Trophoblast cell (in vitro differentiated cells and primary cell): ENCODE results near the gene TM7SF3.

Experiments
- DNase-seq, 2 donors: peaks; one replicate each; pipeline ENCODE4 v3.0.0-alpha.2; 2016
- H2AFZ ChIP-seq: 2 replicates; pipeline ENCODE4 v1.6.1; 2013; ENCODE audit warnings: low read length, moderate library complexity, mild to moderate bottlenecking; ENCODE audit not compliant: insufficient read depth, poor library complexity
- H2AK5ac ChIP-seq: 2 replicates; pipeline ENCODE4 v1.6.1; 2013; ENCODE audit warnings: mild to moderate bottlenecking, low read length
- H2BK120ac ChIP-seq: 2 replicates; pipeline ENCODE4 v1.6.1; 2013; ENCODE audit warnings: low read length, mild to moderate bottlenecking, moderate library complexity; ENCODE audit not compliant: insufficient read depth, poor library complexity
- H2BK12ac ChIP-seq: 2 replicates; pipeline ENCODE4 v1.6.1; 2013; ENCODE audit warnings: mild to moderate bottlenecking, low read length, moderate library complexity
- H2BK5ac ChIP-seq: 2 replicates; pipeline ENCODE4 v1.6.1; 2013; ENCODE audit warnings: low read length, low read depth, moderate library complexity, mild to moderate bottlenecking; ENCODE audit not compliant: poor library complexity
- H3K14ac ChIP-seq: 2 replicates; pipeline ENCODE4 v1.6.1; 2013; ENCODE audit warnings: mild to moderate bottlenecking, low read length
- H3K18ac ChIP-seq: 2 replicates; pipeline ENCODE4 v1.6.1; 2013; ENCODE audit warnings: mild to moderate bottlenecking, low read length
- H3K23ac ChIP-seq: 2 replicates; pipeline ENCODE4 v1.6.1; 2013; ENCODE audit warnings: low read length
- H3K27ac ChIP-seq: 2 replicates; pipeline ENCODE4 v1.5.1; 2013; ENCODE audit warnings: low read depth, mild to moderate bottlenecking, inconsistent platforms, low read length, moderate library complexity
- H3K27me3 ChIP-seq: 2 replicates; pipeline ENCODE4 v1.6.1; 2013; ENCODE audit warnings: inconsistent platforms, mild to moderate bottlenecking, low read length, moderate library complexity; ENCODE audit not compliant: insufficient read depth
- H3K36me3 ChIP-seq, 2 experiments: 1 replicate in 1 of 2; 2 replicates in 1 of 2; pipeline ENCODE4 v1.6.1; 2013; ENCODE audit warnings: low read length in 2 of 2, mild to moderate bottlenecking in 2 of 2, moderate library complexity in 1 of 2; ENCODE audit not compliant: insufficient read depth in 2 of 2, control insufficient read depth in 1 of 2
- H3K4ac ChIP-seq: 2 replicates; pipeline ENCODE4 v1.6.1; 2013; ENCODE audit warnings: low read depth, mild to moderate bottlenecking, low read length, moderate library complexity
- H3K4me1 ChIP-seq, 2 experiments: 1 replicate in 1 of 2; 2 replicates in 1 of 2; pipeline ENCODE4 v1.6.1; 2013; ENCODE audit warnings: low read length in 2 of 2, mild to moderate bottlenecking in 2 of 2, moderate library complexity in 1 of 2; ENCODE audit not compliant: insufficient read depth in 2 of 2, control insufficient read depth in 1 of 2
- H3K4me2 ChIP-seq: 2 replicates; pipeline ENCODE4 v1.6.1; 2013; ENCODE audit warnings: inconsistent platforms, mild to moderate bottlenecking, low read length, moderate library complexity
- H3K4me3 ChIP-seq: 2 replicates; pipeline ENCODE4 v1.5.1; 2013; ENCODE audit warnings: mild to moderate bottlenecking, low read depth, low read length, inconsistent platforms
- H3K79me1 ChIP-seq: one replicate; pipeline ENCODE4 v1.6.1; 2013; ENCODE audit warnings: low read length
- H3K79me2 ChIP-seq: 2 replicates; pipeline ENCODE4 v1.6.1; 2013; ENCODE audit warnings: low read length, mild to moderate bottlenecking; ENCODE audit not compliant: control insufficient read depth, insufficient read depth, poor library complexity
- H3K9ac ChIP-seq: 2 replicates; pipeline ENCODE4 v1.6.1; 2013; ENCODE audit warnings: mild to moderate bottlenecking, low read length
- H3K9me3 ChIP-seq: 2 replicates; pipeline ENCODE4 v1.6.1; 2013; ENCODE audit warnings: low read depth, mild to moderate bottlenecking, control low read depth, inconsistent platforms, low read length; ENCODE audit not compliant: insufficient read depth
- H4K12ac ChIP-seq: 2 replicates; pipeline ENCODE4 v1.6.1; 2013; ENCODE audit warnings: low read depth, mild to moderate bottlenecking, low read length, moderate library complexity
- H4K8ac ChIP-seq: 2 replicates; pipeline ENCODE4 v1.6.1; 2013; ENCODE audit warnings: low read depth, mild to moderate bottlenecking, low read length, moderate library complexity
- H4K91ac ChIP-seq: one replicate; pipeline ENCODE4 v1.6.1; 2013; ENCODE audit warnings: low read depth, mild to moderate bottlenecking, low read length, moderate library complexity
- WGBS: extraction: QIAGEN DNeasy Blood & Tissue Kit; methylation state at CpG from one replicate; pipeline ENCODE4 v1.1.7; 2013; ENCODE audit warnings: missing lambda C conversion rate; ENCODE audit not compliant: insufficient read length, insufficient coverage; ENCODE audit errors: extremely low coverage; 5-methylcytosine and 5-hydroxymethylcytosine counted together

TM7SF3 gene

DNA sequence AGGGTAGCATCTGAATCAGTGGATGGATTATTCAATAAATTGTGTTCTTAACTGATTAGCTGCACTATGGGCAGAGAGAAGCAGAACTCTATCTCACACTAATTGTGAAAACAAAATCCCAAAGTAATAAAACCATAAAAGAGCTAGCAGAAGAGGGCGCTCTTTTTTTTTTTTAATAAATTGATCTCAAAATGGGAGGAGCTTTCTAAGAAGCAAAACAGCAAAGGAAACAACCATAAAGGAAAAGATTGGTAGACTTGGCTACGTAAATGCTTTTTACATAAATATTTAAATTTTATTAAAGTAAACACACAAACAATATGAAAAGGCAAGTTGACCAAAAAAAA lies 1.5 kb upstream of the TM7SF3 start:
- no peaks in the 10 kb centered on the region for H3K36me3 ChIP-seq
- no CpG with 5 or more reads among the region's 2 CpGs for WGBS
- no peak overlapping the region for H2AK5ac ChIP-seq
- no peak overlapping the region for H2BK12ac ChIP-seq
- H3K18ac ChIP-seq: no peak overlapping the region
- H3K14ac ChIP-seq: no peak overlapping the region
- no peak overlapping the region for H3K4ac ChIP-seq
- peaks cover 2 to 6% of the 10 kb centered on the region in 2 experiments for H3K4me1 ChIP-seq
- no peaks in the 10 kb centered on the region for H3K9me3 ChIP-seq
- peak in 1 of 2 donors; percentile 42 for DNase-seq
- no peak overlapping the region for H3K4me3 ChIP-seq
- no peak overlapping the region for H3K9ac ChIP-seq
- no peak overlapping the region for H4K91ac ChIP-seq
- H3K27ac ChIP-seq: no peak overlapping the region
- no peak overlapping the region for H4K12ac ChIP-seq
- no peak overlapping the region for H2AFZ ChIP-seq
- H3K23ac ChIP-seq: no peak overlapping the region
- no peak overlapping the region for H2BK120ac ChIP-seq
- H3K79me1 ChIP-seq: peaks cover 2% of the 10 kb centered on the region
- no peak overlapping the region for H3K4me2 ChIP-seq
- H2BK5ac ChIP-seq: no peak overlapping the region
- no peak overlapping the region for H4K8ac ChIP-seq
- no peaks in the 10 kb centered on the region for H3K27me3 ChIP-seq
- no peaks in the 10 kb centered on the region for H3K79me2 ChIP-seq

DNA sequence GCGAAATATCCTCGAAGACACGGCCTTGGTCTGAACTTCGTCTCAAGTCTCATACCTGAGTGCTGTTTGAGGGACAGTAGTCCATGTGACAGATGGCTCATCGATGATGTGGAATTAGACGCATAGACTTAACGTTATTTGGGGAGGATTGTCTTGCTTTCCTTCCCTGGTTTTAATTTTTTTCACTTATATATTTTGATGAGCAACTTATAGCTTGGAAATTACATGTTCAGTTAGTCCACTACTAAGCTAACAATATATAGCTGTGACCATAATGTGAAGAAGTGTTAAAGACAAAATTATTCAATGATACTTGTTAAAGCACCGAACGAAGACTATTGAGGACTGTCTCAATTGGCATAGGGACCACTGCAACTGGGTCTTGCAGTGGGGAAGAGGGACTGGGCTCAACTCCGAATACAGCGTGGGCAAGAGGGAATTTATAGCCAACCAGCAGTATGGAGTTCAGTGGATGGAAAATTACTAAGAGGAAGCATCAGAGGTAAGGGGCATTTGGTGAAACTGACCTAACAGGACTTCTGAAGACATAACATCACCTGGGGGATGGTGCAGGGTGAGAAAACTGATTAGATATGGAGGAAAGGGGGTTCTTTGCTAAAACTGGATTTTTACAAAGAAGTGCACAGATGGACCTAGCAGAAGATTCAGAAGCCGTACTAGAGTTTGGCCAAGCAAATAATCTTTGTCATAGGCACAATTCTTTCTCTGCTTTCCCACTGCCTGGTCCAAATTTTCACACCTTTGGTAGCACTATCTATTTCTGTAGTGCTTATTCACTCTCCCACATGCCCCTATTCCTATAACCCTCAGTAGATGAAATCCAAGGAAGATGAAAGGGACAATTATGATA lies 910 bp upstream of the TM7SF3 start:
- no peak overlapping the region for H2BK120ac ChIP-seq
- H3K14ac ChIP-seq: no peak overlapping the region
- H2BK5ac ChIP-seq: peak overlapping the region; percentile 37
- DNase-seq: peak in 1 of 2 donors; percentile 42
- peak overlapping the region; percentile 72 for H4K8ac ChIP-seq
- no peak overlapping the region for H3K9ac ChIP-seq
- no CpG with 5 or more reads among the region's 12 CpGs for WGBS
- H2BK12ac ChIP-seq: no peak overlapping the region
- no peaks in the 10 kb centered on the region for H3K36me3 ChIP-seq
- H3K27ac ChIP-seq: no peak overlapping the region
- no peak overlapping the region for H3K18ac ChIP-seq
- H3K4ac ChIP-seq: no peak overlapping the region
- no peak overlapping the region for H3K4me3 ChIP-seq
- H2AFZ ChIP-seq: peak overlapping the region; percentile 67
- no peaks in the 10 kb centered on the region for H3K79me2 ChIP-seq
- peaks cover 2 to 6% of the 10 kb centered on the region in 2 experiments for H3K4me1 ChIP-seq
- no peak overlapping the region for H4K91ac ChIP-seq
- no peak overlapping the region for H4K12ac ChIP-seq
- H3K9me3 ChIP-seq: no peaks in the 10 kb centered on the region
- H3K27me3 ChIP-seq: no peaks in the 10 kb centered on the region
- no peak overlapping the region for H3K23ac ChIP-seq
- H3K4me2 ChIP-seq: peak overlapping the region; percentile 61
- H2AK5ac ChIP-seq: no peak overlapping the region
- peaks cover 2% of the 10 kb centered on the region for H3K79me1 ChIP-seq

DNA sequence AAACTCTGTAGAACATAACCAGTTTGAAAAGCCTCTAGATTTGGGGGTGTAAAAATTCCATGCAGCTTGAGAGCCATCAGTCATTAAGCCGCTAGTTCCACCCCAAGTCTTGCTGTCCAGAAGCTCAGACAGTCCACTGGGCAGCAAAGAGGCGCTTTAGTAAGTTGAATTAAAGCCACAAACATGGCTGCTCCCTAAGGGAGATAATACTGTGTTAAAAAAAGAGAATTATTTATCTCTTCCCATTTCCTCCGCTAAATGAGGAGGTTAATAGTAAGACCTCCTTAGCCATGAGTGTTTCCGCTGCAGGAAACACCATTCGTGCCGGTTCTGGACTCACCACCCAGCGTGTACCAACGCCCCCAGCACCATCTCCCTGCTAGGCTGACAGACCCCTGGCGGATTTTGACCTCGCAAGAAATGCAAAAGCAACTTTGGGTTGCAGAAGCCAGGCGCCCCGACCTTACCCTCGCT lies 536 bp downstream of the TM7SF3 start:
- H3K36me3 ChIP-seq: no peaks in the 10 kb centered on the region
- peak overlapping the region; percentile 16 for H3K14ac ChIP-seq
- no peak overlapping the region for H3K18ac ChIP-seq
- peak overlapping the region; percentile 4 for H2BK120ac ChIP-seq
- H2AFZ ChIP-seq: peak overlapping the region; percentile 87
- peak overlapping the region; percentile 59 for H3K9ac ChIP-seq
- peak overlapping the region; percentile 59 for H4K8ac ChIP-seq
- peak overlapping the region; percentile 91 for H3K4me3 ChIP-seq
- no peak overlapping the region for H2BK5ac ChIP-seq
- peak overlapping the region; percentile 94 for H3K4me2 ChIP-seq
- no peak overlapping the region for H3K23ac ChIP-seq
- H3K27me3 ChIP-seq: no peaks in the 10 kb centered on the region
- peaks cover 2% of the 10 kb centered on the region for H3K79me1 ChIP-seq
- no CpG with 5 or more reads among the region's 13 CpGs for WGBS
- H4K12ac ChIP-seq: peak overlapping the region; percentile 14
- peak overlapping the region; percentile 15 for H4K91ac ChIP-seq
- H3K4ac ChIP-seq: peak overlapping the region; percentile 4
- peak overlapping the region; percentile 38 for H3K27ac ChIP-seq
- peaks cover 2 to 6% of the 10 kb centered on the region in 2 experiments for H3K4me1 ChIP-seq
- no peak overlapping the region for H2AK5ac ChIP-seq
- H3K9me3 ChIP-seq: no peaks in the 10 kb centered on the region
- no peaks in the 10 kb centered on the region for H3K79me2 ChIP-seq
- peak overlapping the region; percentile 38 for H2BK12ac ChIP-seq
- no peak for DNase-seq

DNA sequence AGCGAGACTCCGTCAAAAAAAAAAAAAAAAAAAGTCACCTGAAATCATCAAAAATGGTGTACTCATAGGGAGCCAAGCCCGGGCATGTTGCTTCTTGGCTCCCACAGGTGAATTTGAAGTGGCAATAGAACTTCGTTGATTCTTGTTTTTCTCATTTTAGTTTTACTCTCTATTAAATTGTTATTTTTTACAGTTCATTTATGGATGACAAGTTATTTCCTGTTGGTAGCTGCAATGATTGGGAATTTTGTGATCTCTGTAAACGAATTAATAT lies 1.3 kb downstream of the TM7SF3 start:
- H3K4ac ChIP-seq: no peak overlapping the region
- H3K27ac ChIP-seq: no peak overlapping the region
- H3K36me3 ChIP-seq: no peaks in the 10 kb centered on the region
- no peak overlapping the region for H3K18ac ChIP-seq
- no peak for DNase-seq
- no peak overlapping the region for H3K4me2 ChIP-seq
- no peak overlapping the region for H2AFZ ChIP-seq
- H2BK120ac ChIP-seq: no peak overlapping the region
- no peak overlapping the region for H2AK5ac ChIP-seq
- no peaks in the 10 kb centered on the region for H3K79me2 ChIP-seq
- no peak overlapping the region for H3K9ac ChIP-seq
- no peak overlapping the region for H3K14ac ChIP-seq
- H3K79me1 ChIP-seq: peaks cover 2% of the 10 kb centered on the region
- no peaks in the 10 kb centered on the region for H3K27me3 ChIP-seq
- H4K8ac ChIP-seq: no peak overlapping the region
- H4K91ac ChIP-seq: no peak overlapping the region
- H2BK5ac ChIP-seq: no peak overlapping the region
- no peak overlapping the region for H3K4me3 ChIP-seq
- H3K4me1 ChIP-seq: peaks cover 2 to 4% of the 10 kb centered on the region in 2 experiments
- H4K12ac ChIP-seq: no peak overlapping the region
- no CpG with 5 or more reads among the region's 5 CpGs for WGBS
- H2BK12ac ChIP-seq: no peak overlapping the region
- no peak overlapping the region for H3K23ac ChIP-seq
- no peaks in the 10 kb centered on the region for H3K9me3 ChIP-seq
